ENCODE data around the gene INPP5E. TPM values are rescaled to one million over a fixed set of nuclear protein-coding genes. Genes with fewer than 3 reads are reported as not detected.
A peak's percentile ranks its signal among the peaks of the same experiment; 100 is the strongest.
"Not testable (repeated sequence)": the region's sequence is repeated elsewhere in the genome, so short reads cannot be mapped to it uniquely, and the experiment has no call there.

The INPP5E gene
- total RNA-seq, 1 donor from 2014 or later: 18.7 TPM

DNA sequence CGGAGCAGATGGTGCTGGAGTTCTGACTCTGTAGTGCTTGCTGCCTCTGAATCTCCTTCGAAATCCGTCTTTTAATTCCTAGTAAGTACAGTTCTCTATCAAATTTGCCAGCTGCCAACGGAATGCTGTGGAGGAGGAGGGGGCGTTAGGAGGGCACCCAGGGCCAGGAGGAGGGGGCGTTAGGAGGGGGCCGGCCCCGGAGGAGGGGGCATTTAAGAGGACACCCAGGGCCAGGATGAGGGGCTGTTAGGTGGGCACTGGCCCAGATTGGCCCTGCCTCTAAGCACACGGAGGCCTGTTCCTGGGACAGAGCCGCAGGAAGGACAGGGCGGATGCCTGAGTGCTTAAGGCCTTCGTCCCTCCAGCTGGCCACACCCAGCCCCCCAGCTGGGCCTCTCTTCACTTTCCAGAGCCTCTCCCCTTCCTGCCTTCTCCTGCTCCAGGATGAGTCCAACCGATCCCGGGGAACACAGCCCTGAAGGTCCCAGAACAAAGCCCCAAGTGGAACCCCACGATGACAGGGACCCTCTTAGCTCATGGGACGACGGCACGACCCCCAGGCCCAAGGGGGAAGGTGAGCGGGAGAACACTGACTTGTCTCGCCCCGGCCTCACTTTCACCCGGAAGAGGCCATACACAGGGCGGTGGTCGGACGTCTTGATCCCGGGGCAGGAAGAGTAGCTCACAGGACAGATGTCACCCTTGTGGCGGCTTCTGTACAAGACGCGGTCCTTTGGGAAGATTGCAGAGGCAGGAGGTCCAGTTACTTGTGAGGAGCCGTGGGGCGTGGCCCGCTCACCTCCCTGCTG, 9.8 kb downstream of the INPP5E start:
- no peak for DNase-seq (ENCODE audit: low spot score)

DNA sequence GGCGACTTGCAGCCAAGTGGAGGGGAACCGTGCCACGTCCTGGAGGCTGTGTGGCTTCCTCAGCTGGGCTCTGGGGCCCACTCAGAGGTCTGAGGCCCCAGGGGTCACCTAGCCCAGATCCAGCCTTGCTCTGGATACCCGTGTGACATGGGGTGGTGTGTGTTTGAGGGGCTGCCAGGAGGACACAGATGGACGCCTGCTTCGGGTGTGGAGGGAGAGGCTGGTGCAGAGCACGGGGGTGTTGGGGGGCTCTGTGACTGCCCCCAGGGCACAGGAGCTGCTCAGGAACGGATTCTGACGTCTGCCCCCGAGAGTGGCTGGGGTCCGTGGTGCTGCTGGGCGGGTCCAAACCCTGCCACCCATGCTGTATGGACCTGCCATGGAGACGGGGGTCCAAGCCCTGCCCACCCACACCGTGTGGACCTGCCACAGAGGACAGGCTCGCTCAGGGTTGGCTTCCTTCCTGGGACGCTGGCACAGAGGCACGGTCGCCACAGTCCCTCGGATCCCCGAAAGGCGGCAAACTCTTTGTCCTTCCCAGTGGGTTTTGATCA, 10.5 kb downstream of the INPP5E start:
- DNase-seq (ENCODE audit: low spot score): no peak

GRCh38 chr9:136426787-136427186, 12.9 kb downstream of the INPP5E start:
- DNase-seq (ENCODE audit: low spot score): no peak

DNA sequence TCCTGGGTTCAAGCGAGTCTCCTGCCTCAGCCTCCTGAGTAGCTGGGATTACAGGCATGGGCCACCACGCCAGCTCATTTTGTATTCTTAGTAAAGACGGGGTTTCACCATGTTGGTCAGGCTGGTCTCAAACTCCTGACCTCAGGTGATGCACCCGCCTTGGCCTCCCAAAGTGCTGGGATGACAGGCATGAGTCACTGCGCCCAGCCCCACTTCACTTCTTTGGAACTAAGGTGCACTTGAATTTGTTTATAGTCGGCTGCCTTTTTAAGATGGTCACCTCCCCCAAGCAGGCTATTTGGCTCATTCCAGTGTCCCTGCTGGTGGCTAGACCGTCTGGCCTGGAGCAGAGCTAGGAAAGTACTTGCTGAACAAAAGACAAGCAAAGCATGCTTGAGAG, 14.3 kb downstream of the INPP5E start:
- DNase-seq (ENCODE audit: low spot score): not testable (repeated sequence)

DNA sequence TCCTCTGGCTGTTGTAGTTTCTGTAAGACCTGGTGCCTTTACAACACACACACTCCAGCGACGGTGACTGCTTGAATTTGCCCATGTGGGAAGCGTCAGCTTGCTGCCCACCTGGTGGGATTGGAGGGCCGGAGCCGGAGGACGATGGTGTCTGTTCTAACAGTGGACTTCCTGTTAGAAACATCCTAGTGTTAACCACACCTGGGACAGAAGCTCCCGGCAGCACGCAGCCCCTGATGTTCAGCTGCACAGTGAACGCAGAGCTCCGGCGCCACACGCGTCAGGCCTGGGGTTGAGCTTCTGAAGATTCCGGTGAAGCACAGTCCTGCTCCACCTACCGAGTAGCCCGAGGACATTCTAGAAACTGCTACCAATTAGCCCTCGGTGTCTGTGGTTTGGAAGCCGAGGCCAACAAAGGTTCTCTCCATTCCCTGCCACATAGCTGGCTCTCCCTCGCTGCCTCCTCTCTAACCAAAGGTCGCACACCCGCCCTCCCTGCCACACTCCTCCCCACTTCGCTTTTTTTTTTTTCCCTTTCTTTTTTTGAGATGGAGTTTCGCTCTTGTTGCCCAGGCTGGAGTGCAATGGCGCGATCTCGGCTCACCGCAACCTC, 14.8 kb downstream of the INPP5E start:
- DNase-seq (ENCODE audit: low spot score): no peak

DNA sequence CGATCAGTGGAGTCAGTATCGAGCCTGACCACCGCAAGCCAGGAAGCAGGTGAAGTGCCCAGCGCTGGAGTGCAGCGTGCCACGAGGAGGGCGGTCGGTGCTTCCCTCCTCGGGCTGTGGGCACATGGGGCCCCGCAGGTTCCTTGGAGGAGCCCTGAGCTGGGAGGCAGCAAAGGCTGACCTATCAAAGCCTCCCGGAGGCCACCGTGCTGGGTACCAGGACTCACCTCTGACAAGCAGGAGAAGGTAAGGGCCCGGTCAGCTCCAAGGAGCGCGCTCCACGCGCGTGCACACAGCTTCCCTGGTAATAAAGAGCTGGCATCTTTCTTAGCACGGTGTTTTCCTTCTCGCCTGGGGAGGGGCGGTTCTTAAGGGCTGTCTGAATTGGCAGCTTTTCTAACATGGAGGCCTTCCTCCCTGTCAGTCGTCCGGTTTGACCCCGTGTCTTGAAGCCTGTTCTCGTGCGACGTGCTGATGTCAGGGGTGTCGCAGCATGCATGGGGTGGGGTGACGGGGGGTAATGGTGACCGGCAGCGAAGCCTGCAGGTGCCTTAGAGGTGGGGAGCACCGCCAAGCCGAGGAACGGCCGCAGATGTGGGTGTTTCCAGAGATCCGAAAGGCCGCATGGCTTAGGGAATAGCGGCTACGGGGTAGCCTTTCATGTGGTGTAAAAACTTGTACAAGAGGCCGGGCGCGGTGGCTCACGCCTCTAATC, 16.1 kb downstream of the INPP5E start:
- no peak for DNase-seq (ENCODE audit: low spot score)

- DNase-seq (ENCODE audit: low spot score): no peak
These were observed 16.8 kb downstream of the INPP5E start for GRCh38 chr9:136422876-136423275.

- DNase-seq (ENCODE audit: low spot score): no peak
These were observed 17.9 kb downstream of the INPP5E start for GRCh38 chr9:136421791-136422190.

DNA sequence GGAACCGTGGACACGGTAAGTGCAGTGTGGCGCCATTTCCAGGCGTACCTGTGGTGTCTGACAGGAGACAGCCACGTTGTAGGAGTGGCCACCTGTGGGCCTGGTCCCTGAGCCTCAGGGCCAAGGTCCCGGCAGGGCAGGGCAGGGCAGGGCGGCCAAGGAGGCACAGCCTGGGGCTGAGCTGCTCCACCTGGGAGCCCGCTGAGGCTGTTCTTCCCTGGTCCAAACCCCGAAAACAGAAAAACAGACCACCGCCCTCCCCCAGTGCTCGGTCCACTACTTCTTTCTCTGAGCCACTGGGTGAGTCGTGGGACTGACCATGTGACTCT, 20.6 kb downstream of the INPP5E start:
- DNase-seq (ENCODE audit: low spot score): no peak

GRCh38 chr9:136418182-136419091, 21.2 kb downstream of the INPP5E start:
- no peak for DNase-seq (ENCODE audit: low spot score)

DNA sequence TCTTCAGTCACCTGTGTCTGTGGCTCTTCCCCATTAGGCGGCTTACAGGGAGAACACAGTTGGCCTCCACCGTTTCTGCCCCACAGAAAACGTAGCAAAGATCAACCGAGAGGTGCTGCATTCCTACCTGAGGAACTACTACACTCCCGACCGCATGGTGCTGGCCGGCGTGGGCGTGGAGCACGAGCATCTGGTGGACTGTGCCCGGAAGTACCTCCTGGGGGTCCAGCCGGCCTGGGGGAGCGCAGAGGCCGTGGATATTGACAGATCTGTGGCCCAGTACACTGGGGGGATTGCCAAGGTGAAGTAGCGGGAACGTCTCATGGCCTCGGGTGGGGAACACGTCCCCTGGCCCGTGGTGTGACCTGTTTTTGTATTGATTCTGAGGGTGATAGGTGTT, 22.7 kb downstream of the INPP5E start:
- no peak for DNase-seq (ENCODE audit: low spot score)

DNA sequence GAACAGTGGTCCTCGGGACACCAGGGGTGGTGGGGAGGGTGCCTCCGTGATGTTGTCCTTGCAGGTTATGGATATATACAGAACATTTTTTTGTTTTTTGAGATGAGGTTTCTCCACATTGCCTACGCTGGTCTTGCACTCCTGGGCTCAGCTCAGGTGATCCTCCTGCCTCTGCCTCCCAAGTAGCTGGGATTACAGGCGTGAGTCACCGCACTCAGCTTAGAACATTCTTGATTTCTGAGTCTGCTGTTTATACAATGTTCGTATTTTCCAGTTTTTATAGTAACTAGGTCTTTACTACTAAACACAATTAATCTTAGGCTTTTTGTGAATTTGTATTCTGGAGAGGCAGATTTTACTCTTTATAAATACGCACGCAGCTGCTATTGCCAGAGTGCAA, 23.2 kb downstream of the INPP5E start:
- DNase-seq (ENCODE audit: low spot score): no peak

GRCh38 chr9:136412962-136413361, 26.7 kb downstream of the INPP5E start:
- no peak for DNase-seq (ENCODE audit: low spot score)

- DNase-seq (ENCODE audit: low spot score): no peak
These were observed 28.3 kb downstream of the INPP5E start for GRCh38 chr9:136411378-136411777.

GRCh38 chr9:136410500-136411287, 29.0 kb downstream of the INPP5E start, which contains the start of the genes ENTR1 and PMPCA:
Gene ENTR1, minus strand, starts transcription at chr9:136410614. Its CDS starts 217 bp downstream, at chr9:136410397.
Gene PMPCA, plus strand, starts transcription at chr9:136410658. Its CDS starts 11 bp downstream, at chr9:136410669.
- DNase-seq (ENCODE audit: low spot score): peak; percentile 94

DNA sequence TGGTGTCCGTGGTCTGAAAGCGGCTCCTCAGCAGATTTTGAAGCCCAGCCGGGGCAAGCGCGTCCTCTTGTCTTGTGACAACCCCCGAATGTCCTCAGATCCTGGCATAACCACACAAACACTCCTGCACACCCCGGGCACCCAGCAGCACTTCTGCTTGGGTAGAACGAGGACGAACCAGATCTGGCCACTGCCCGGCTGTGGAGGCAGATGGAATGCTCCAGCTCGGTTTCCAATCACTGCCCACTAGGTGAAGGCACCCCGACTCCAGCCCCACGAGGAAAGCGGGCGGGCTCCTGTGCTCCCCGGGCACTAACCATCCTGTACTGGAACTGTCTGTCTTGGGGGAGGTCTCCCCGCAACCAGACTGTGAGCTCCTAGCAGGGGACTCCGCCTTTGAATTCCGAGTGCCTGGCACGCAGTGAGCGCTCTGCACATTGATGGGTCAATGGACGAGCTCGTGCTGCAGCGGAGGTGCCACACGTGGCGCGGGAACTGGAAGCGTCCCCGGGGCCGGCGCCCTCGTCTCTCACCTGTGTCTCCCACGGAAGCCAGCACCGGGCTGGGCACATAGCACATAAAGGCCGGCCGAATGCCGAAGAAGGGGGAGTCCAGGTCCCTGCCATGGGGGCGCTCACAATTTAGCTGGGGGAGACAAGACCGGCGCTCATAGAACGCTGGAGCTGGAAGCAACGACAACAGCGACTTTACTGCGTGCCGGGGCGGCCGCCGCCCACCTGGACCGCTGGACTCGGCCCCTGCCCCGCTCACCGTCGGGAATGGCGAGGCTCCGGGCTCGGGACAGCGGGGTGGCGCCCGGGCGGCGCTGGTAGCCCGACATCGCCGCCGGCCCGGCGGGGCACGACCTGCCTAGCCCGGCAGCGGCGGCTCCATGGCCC, 29.8 kb downstream of the INPP5E start:
- DNase-seq (ENCODE audit: low spot score): no peak

DNA sequence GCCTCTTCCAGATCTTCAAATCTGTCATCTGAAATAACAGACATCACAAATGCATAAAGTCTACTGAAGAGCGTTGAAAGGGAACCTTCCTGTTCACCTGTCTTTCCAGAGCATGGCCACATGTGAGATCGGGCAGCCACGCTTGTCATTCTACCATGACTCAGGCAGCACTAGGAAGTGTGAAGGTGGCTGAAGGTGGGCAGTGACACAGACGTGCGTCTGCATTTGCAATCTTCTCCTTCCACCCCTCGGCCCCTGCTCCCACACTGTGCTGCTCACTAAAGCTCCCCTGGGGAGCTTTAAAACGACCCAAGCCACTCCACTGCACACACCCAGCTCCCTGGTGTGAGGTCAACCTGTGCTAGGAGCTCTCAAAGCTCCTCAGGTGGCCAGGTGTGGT, 31.7 kb downstream of the INPP5E start:
- DNase-seq (ENCODE audit: low spot score): no peak

DNA sequence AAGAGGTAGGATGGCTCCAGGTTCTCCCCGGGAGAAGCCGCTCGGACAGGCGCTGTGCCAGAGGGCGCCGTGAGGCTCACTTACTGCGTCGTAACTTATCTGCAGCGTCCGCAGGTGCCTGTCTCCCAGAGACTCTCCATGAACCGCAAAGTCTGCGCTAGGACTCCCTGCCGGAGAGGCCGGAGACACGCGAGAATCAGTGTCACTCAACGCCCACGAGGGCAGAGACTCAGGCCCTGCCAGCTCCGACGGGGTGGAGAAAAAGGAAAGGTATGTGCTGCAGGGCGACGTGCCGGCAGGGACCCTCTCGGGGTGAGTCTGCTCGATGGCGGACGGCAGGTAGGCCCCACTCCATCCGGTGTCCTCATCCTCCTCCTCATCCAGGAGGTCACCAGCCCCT, 32.6 kb downstream of the INPP5E start:
- DNase-seq (ENCODE audit: low spot score): not testable (repeated sequence)

- not testable (repeated sequence) for DNase-seq (ENCODE audit: low spot score)
These were observed 33.7 kb downstream of the INPP5E start for GRCh38 chr9:136405904-136406303.
